Transverse colon (tissue), 4 donors: ENCODE results near the gene SRGAP1. TPM values are rescaled to one million over a fixed set of nuclear protein-coding genes. Genes with fewer than 3 reads are reported as not detected.
A peak's percentile ranks its signal among the peaks of the same experiment; 100 is the strongest.

Source experiments
- DNase-seq: peaks from one replicate; pipeline ENCODE4 v3.0.0-alpha.2; 2019
- H3K27ac ChIP-seq, 4 donors: fragments of 200-600 bp; sonication (generic); 2 replicates each; pipeline ENCODE4 v1.5.1; 2016 to 2018; ENCODE audit warnings: inconsistent platforms in 4 of 4
- H3K27me3 ChIP-seq: fragments of 200-600 bp; sonication (generic); 2 replicates; pipeline ENCODE4 v1.5.1; 2017; ENCODE audit warnings: inconsistent platforms
- H3K36me3 ChIP-seq, 4 donors: fragments of 200-600 bp; sonication (generic); 2 replicates each; pipeline ENCODE4 v1.5.1; 2017 to 2019; ENCODE audit warnings: inconsistent platforms in 4 of 4
- H3K4me1 ChIP-seq, 4 donors: fragments of 200-600 bp; sonication (generic); 2 replicates each; pipeline ENCODE4 v1.5.1; 2017 to 2020; ENCODE audit warnings: inconsistent platforms in 4 of 4
- H3K4me3 ChIP-seq, 4 donors: fragments of 200-600 bp; sonication (generic); 1 replicate in 1 of 4; 2 replicates in 3 of 4; pipeline versions ENCODE4 v1.5.1 to v1.6.1; 2017 to 2019; ENCODE audit warnings: inconsistent platforms in 4 of 4
- H3K9me3 ChIP-seq, 2 donors: fragments of 200-600 bp; sonication (generic); 2 replicates each; pipeline ENCODE4 v1.5.1; 2017 to 2019; ENCODE audit warnings: inconsistent platforms in 2 of 2
- CTCF ChIP-seq, 5 experiments: fragments of 200-600 bp in 3 of 5; fragments of 450-650 bp in 2 of 5; sonication (generic) in 3 of 5; IDR thresholded peaks; 1 replicate in 2 of 5; 2 replicates in 3 of 5; pipeline ENCODE4 v1.5.1; 2016 to 2017; ENCODE audit warnings: antibody characterized with exemption in 5 of 5, inconsistent platforms in 3 of 5, mild to moderate bottlenecking in 2 of 5, moderate library complexity in 1 of 5
- EP300 ChIP-seq: sonication (generic); formaldehyde crosslinking; IDR thresholded peaks from one replicate; pipeline ENCODE4 v1.6.1; 2017; ENCODE audit warnings: antibody characterized with exemption, low read depth
- POLR2A ChIP-seq: fragments of 450-650 bp; IDR thresholded peaks from one replicate; pipeline ENCODE4 v1.6.1; 2016; ENCODE audit warnings: antibody characterized with exemption, mild to moderate bottlenecking, moderate library complexity
- POLR2AphosphoS5 ChIP-seq, 3 donors: sonication (generic); formaldehyde crosslinking; IDR thresholded peaks; one replicate each; pipeline ENCODE4 v1.6.1; 2016; ENCODE audit warnings: antibody characterized with exemption in 3 of 3
- whole genome bisulfite sequencing, 2 donors: methylation state at CpG; one replicate each; pipeline ENCODE4 v1.1.5; 2018; ENCODE audit warnings: low coverage in 1 of 2; 5-methylcytosine and 5-hydroxymethylcytosine counted together
- in situ Hi-C, 4 donors: fragments of 200-750 bp; cut with MboI; loops; one replicate each; pipeline versions ENCODE4 v1.15.0 to v1.15.1; 2017; ENCODE audit warnings: low sequenced_read_pairs in 3 of 4, low pct_ligation_motif_present in 1 of 4, low pct_unique_long_range_greater_than_20kb in 1 of 4
- intact Hi-C: fragments of 100-400 bp; cut with DNase I; formaldehyde crosslinking; loops from one replicate; pipeline ENCODE4 v1.15.1; 2023; ENCODE audit warnings: low total_unique reads
- total RNA-seq, 4 donors: library from RNA; depleted of rRNA; stranded (reverse); fragments of >200 nt; gene quantifications; one replicate each; pipeline ENCODE4 v1.1.0, GENCODE V29; 2016

SRGAP1 gene
- total RNA-seq, 4 donors from 2014 or later, result 16.0 to 720 (median 51.4) TPM

DNA sequence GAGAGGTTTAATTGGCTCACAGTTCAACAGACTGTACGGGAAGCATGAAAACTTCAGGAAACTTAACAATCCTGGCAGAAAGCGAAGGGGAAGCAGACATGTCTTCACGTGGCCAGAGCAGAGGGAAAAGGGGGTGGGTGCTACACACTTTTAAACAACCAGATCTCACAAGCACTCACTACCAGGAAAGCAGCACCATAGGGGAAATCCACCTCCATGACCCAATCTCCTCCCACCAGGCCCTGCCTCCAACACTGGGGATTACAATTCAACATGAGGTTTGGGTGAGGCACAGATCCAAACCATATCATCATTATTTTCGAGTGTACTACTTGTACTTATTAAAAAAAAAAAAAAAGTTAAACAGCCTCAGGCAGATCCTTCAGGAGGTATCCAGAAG is 34.9 kb upstream of the SRGAP1 start:
- no peak for TF ChIP-seq POLR2A
- no peak for TF ChIP-seq EP300
- no peak for TF ChIP-seq POLR2AphosphoS5 (IDR thresholded peaks at IDR 0.05)
- no peak for TF ChIP-seq CTCF (IDR thresholded peaks at IDR 0.05)
- in situ Hi-C loops (no loop called here), intact Hi-C loops (no loop called here)

GRCh38 chr12:63811334-63811733 is 33.2 kb upstream of the SRGAP1 start:
- in situ Hi-C loops (no loop called here), intact Hi-C loops (no loop called here)
- Histone ChIP-seq H3K9me3 (no peaks in the 10 kb centered on the region), H3K27ac (no peak overlapping the region), H3K4me3 (no peak overlapping the region), H3K4me1 (peaks cover 0 to 21% (median 12%) of the 10 kb centered on the region in 4 donors), H3K27me3 (no peaks in the 10 kb centered on the region), H3K36me3 (no peaks in the 10 kb centered on the region)
- TF ChIP-seq EP300 (no peak), POLR2AphosphoS5 (IDR thresholded peaks at IDR 0.05) (no peak), CTCF (IDR thresholded peaks at IDR 0.05) (no peak), POLR2A (no peak)
- no peak for DNase-seq
- WGBS, 2 donors, result 66 to 90% methylated on average over 2 of the region's 2 CpGs

More for the DNA sequence above, 34.9 kb upstream of the SRGAP1 start:
- H3K4me1 ChIP-seq, result peaks cover 0 to 20% (median 12%) of the 10 kb centered on the region in 4 donors
- 56 to 79% methylated on average over 3 to 4 of the region's 4 CpGs for WGBS, 2 donors
- no peaks in the 10 kb centered on the region for H3K36me3 ChIP-seq
- H3K27me3 ChIP-seq, result no peaks in the 10 kb centered on the region
- H3K4me3 ChIP-seq, result no peak overlapping the region
- no peak for DNase-seq
- H3K27ac ChIP-seq, result no peak overlapping the region
- H3K9me3 ChIP-seq, result no peaks in the 10 kb centered on the region

- WGBS, 2 donors, result 62 to 70% methylated on average over 2 of the region's 2 CpGs
- H3K9me3 ChIP-seq, result no peaks in the 10 kb centered on the region
- H3K36me3 ChIP-seq, result no peaks in the 10 kb centered on the region
- TF ChIP-seq EP300, result no peak
- no peak for TF ChIP-seq POLR2AphosphoS5 (IDR thresholded peaks at IDR 0.05)
- TF ChIP-seq CTCF (IDR thresholded peaks at IDR 0.05), result no peak
- TF ChIP-seq POLR2A, result no peak
- H3K27me3 ChIP-seq, result no peaks in the 10 kb centered on the region
- H3K27ac ChIP-seq, result no peak overlapping the region
- no peak for DNase-seq
- intact Hi-C loops, result no loop called here
- peaks cover 0 to 16% (median 10%) of the 10 kb centered on the region in 4 donors for H3K4me1 ChIP-seq
- in situ Hi-C loops, result no loop called here
- no peak overlapping the region for H3K4me3 ChIP-seq
Measured at GRCh38 chr12:63811755-63812154, 32.7 kb upstream of the SRGAP1 start.

GRCh38 chr12:63814146-63814772 is 30.2 kb upstream of the SRGAP1 start:
- Histone ChIP-seq H3K4me1 (peaks cover 0 to 8% (median 6%) of the 10 kb centered on the region in 4 donors), H3K9me3 (no peaks in the 10 kb centered on the region), H3K4me3 (no peak overlapping the region), H3K27ac (peak overlapping the region in 3 of 4 donors; percentile 18 to 59 (median 54)), H3K27me3 (no peaks in the 10 kb centered on the region), H3K36me3 (no peaks in the 10 kb centered on the region)
- no peak for DNase-seq
- in situ Hi-C loops, result no loop called here
- 68 to 85% methylated on average over 4 of the region's 4 CpGs for whole genome bisulfite sequencing, 2 donors
- intact Hi-C loops, result no loop called here
- TF ChIP-seq EP300, result no peak

GRCh38 chr12:63815482-63815852 is 29.0 kb upstream of the SRGAP1 start:
- H3K27ac ChIP-seq, result peak overlapping the region; percentile 18 to 59 (median 52)
- in situ Hi-C loops (no loop called here), intact Hi-C loops (no loop called here)
- no peaks in the 10 kb centered on the region for H3K9me3 ChIP-seq
- TF ChIP-seq POLR2A, result no peak
- TF ChIP-seq POLR2AphosphoS5 (IDR thresholded peaks at IDR 0.05), result no peak
- TF ChIP-seq EP300, result no peak
- no peak for TF ChIP-seq CTCF (IDR thresholded peaks at IDR 0.05)
- H3K36me3 ChIP-seq, result no peaks in the 10 kb centered on the region
- 54 to 63% methylated on average over 3 of the region's 3 CpGs for WGBS, 2 donors
- H3K4me3 ChIP-seq, result no peak overlapping the region
- no peak for DNase-seq
- H3K4me1 ChIP-seq, result peaks cover 0 to 8% (median 6%) of the 10 kb centered on the region in 4 donors
- no peaks in the 10 kb centered on the region for H3K27me3 ChIP-seq
